ENCODE measurements around the gene KCTD1. TPM values are rescaled to one million over a fixed set of nuclear protein-coding genes. Genes with fewer than 3 reads are reported as not detected.

Gene KCTD1
- total and polyA plus RNA-seq, 8 donors: 7.1 to 118 (median 12.9) TPM

DNA sequence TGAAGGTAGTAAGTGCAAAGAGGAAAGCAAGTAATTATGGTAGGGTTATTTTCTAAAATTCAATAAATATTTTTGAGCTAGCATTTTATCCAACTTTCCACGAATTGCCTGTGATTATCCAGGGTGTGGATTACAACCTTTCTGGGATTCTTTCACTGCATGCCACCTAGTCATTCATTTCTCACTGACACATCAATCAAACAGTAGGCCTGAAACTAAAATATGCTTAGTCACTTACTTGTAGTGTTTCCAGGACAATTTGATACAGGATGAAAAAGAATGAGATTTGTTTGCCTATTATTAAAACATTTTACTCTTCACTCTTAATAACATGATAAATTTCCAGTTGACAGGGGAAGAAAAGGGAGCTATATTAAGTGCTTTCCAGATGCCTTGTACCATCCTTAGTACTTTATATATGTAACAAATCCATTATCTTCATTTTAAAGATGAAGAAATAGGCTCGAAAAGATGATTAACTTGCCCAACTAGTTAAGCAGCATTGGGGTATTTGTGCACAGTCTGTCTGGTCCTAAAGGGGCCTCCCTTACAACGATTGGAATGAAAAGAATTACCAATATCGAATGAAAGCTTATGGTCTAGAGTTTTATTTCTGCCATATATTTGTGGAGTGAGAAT, 70.4 kb downstream of the KCTD1 start:
- Histone ChIP-seq H3K36me3 (peaks cover 0 to 16% (median 6%) of the 10 kb centered on the region in 4 donors), H3K9me3 (no peaks in the 10 kb centered on the region), H3K4me1 (peaks cover 0 to 21% (median 9%) of the 10 kb centered on the region in 4 donors), H3K27ac (no peak overlapping the region), H3K27me3 (no peaks in the 10 kb centered on the region), H3K4me3 (no peak overlapping the region)
- 62 to 77% (median 73%) methylated on average over 4 of the region's 4 CpGs for WGBS, 5 donors
- DNase-seq: no peak
- intact Hi-C loops (cut with DNase I; ENCODE audit: low total_unique reads): no loop called here
- TF ChIP-seq POLR2AphosphoS5 (IDR thresholded peaks at IDR 0.05): no peak

DNA sequence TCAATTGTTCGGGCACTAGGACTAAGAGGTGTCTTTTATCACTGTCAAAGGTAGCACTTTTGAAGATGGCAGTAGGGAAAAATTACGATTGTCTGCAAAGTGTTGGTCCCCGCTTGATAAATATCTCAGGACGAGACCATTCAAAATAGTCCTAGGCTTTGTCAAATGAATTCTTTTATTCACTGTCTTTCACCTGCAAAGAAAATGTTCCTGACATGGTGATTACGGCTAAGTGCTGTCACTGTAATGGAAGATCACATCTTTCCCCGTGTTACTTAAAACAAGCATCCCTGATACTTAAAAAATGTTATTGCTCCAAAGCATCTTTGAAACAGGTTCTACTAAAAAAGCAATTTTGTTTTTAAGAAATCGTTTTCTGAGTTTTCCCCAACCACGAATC, 71.7 kb downstream of the KCTD1 start:
- no peak for DNase-seq
- Histone ChIP-seq H3K27me3 (no peaks in the 10 kb centered on the region), H3K27ac (no peak overlapping the region), H3K4me3 (no peak overlapping the region), H3K36me3 (peaks cover 0 to 16% (median 6%) of the 10 kb centered on the region in 4 donors), H3K9me3 (no peaks in the 10 kb centered on the region), H3K4me1 (peaks cover 0 to 21% (median 8%) of the 10 kb centered on the region in 4 donors)
- intact Hi-C loops (cut with DNase I; ENCODE audit: low total_unique reads): no loop called here
- TF ChIP-seq, protein P1, sequence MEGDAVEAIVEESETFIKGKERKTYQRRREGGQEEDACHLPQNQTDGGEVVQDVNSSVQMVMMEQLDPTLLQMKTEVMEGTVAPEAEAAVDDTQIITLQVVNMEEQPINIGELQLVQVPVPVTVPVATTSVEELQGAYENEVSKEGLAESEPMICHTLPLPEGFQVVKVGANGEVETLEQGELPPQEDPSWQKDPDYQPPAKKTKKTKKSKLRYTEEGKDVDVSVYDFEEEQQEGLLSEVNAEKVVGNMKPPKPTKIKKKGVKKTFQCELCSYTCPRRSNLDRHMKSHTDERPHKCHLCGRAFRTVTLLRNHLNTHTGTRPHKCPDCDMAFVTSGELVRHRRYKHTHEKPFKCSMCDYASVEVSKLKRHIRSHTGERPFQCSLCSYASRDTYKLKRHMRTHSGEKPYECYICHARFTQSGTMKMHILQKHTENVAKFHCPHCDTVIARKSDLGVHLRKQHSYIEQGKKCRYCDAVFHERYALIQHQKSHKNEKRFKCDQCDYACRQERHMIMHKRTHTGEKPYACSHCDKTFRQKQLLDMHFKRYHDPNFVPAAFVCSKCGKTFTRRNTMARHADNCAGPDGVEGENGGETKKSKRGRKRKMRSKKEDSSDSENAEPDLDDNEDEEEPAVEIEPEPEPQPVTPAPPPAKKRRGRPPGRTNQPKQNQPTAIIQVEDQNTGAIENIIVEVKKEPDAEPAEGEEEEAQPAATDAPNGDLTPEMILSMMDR (IDR thresholded peaks at IDR 0.05): no peak
- TF ChIP-seq EP300 (IDR thresholded peaks at IDR 0.05) (no peak), POLR2A (IDR thresholded peaks at IDR 0.05) (no peak), POLR2AphosphoS5 (IDR thresholded peaks at IDR 0.05) (no peak)
- 94 to 97% (median 95%) methylated on average over 8 of the region's 8 CpGs for WGBS, 5 donors

DNA sequence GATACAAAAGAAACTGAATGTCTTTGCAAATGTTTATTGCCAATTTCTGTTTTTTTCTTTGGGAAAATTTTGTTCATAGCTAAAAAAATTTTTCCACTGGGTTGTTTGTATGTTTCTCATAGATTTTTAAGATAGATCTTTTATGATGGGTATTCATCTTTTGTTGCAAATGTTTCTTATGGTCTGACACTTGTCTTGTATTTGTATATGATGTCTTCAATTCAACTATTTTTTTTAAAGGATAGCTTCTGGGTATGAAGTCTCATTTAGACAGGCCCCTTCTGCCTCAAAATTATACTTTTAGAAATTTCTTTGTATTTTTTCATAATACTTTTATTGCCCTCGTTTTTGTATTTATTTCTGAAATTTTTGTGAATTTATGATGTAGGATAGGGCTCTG, 73.8 kb downstream of the KCTD1 start:
- no peak for DNase-seq
- peaks cover 0 to 5% (median 2%) of the 10 kb centered on the region in 4 donors for H3K4me1 ChIP-seq
- TF ChIP-seq, protein P1 (IDR thresholded peaks at IDR 0.05): no peak
- no peak for TF ChIP-seq EP300 (IDR thresholded peaks at IDR 0.05)
- no peak for TF ChIP-seq POLR2A (IDR thresholded peaks at IDR 0.05)
- TF ChIP-seq POLR2AphosphoS5 (IDR thresholded peaks at IDR 0.05): no peak

DNA sequence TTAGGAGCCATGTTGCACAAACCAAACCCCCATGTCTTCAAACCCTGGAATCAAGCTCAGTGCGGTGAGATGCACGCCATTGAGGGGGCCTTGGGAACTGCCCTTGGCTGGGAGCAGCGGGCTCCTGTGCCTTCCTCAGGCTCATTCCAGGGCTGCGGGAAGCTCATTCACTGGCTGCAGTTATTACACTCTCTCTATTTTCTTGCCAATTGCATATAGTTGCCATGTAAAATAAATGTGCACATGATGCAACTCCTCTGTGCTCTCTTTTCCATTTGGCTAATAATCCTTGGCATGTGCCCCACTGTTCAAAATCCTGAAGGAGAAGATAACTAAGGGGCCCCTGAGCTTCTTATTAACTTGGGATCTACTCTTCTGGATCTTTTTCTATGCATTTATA, 74.7 kb downstream of the KCTD1 start:
- DNase-seq: no peak
- intact Hi-C loops (cut with DNase I; ENCODE audit: low total_unique reads): no loop called here
- no peaks in the 10 kb centered on the region for H3K27me3 ChIP-seq
- H3K27ac ChIP-seq: no peak overlapping the region
- H3K4me3 ChIP-seq: no peak overlapping the region
- H3K9me3 ChIP-seq: no peaks in the 10 kb centered on the region
- H3K4me1 ChIP-seq: no peaks in the 10 kb centered on the region
- TF ChIP-seq, protein P1 (IDR thresholded peaks at IDR 0.05): no peak
- TF ChIP-seq POLR2AphosphoS5 (IDR thresholded peaks at IDR 0.05) (no peak), EP300 (IDR thresholded peaks at IDR 0.05) (no peak), POLR2A (IDR thresholded peaks at IDR 0.05) (no peak)
- peaks cover 0 to 16% (median 9%) of the 10 kb centered on the region in 4 donors for H3K36me3 ChIP-seq
- WGBS, 5 donors: 90 to 97% (median 93%) methylated on average over 4 of the region's 4 CpGs

More for the DNA sequence above, 73.8 kb downstream of the KCTD1 start:
- 83 to 89% (median 87%) methylated on average over 1 of the region's 1 CpG for WGBS, 5 donors
- intact Hi-C loops (cut with DNase I; ENCODE audit: low total_unique reads): no loop called here
- Histone ChIP-seq H3K9me3 (no peaks in the 10 kb centered on the region), H3K27me3 (no peaks in the 10 kb centered on the region), H3K4me3 (no peak overlapping the region), H3K36me3 (peaks cover 0 to 16% (median 9%) of the 10 kb centered on the region in 4 donors), H3K27ac (no peak overlapping the region)

DNA sequence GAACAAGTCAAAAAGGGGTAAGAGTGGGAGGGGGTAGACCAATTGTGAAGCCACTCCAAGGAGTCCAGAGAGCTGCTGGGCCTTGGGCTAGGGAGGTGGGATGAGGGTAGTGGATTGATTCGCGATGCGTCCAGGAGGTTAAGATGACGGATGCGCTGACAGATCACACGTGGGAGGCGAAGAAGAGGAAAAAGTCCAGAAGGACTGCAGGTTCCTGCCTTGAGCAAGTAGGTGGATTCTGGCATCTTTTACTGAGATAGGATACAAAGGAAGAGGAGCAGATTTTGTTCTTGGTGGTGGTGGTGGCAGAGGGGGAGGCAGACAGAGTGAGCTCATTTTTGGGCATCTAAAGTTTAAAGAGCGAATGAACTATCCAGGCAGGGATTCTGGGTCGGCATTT, 76.5 kb downstream of the KCTD1 start:
- Histone ChIP-seq H3K4me3 (no peak overlapping the region), H3K4me1 (no peaks in the 10 kb centered on the region), H3K36me3 (peaks cover 0 to 16% (median 10%) of the 10 kb centered on the region in 4 donors), H3K9me3 (no peaks in the 10 kb centered on the region), H3K27me3 (no peaks in the 10 kb centered on the region), H3K27ac (no peak overlapping the region)
- DNase-seq: no peak
- intact Hi-C loops (cut with DNase I; ENCODE audit: low total_unique reads): no loop called here
- TF ChIP-seq EP300 (IDR thresholded peaks at IDR 0.05): no peak
- TF ChIP-seq POLR2AphosphoS5 (IDR thresholded peaks at IDR 0.05): no peak
- TF ChIP-seq, protein P1 (IDR thresholded peaks at IDR 0.05): no peak
- TF ChIP-seq POLR2A (IDR thresholded peaks at IDR 0.05): no peak
- WGBS, 5 donors: 92 to 97% (median 95%) methylated on average over 9 of the region's 9 CpGs

Data from stomach (tissue), 9 donors.